Measurements from ENCODE around the gene TNNI3. TPM values are rescaled to one million over a fixed set of nuclear protein-coding genes. Genes with fewer than 3 reads are reported as not detected.

Gene TNNI3
- total RNA-seq, 1 donor from 2014 or later, result 5.4 TPM

- H3K4me1 Mint-ChIP-seq, result peaks cover 13% of the 10 kb centered on the region
- no peak overlapping the region for H3K27ac Mint-ChIP-seq (ENCODE audit: unreplicated experiment)
- peaks cover 71% of the 10 kb centered on the region for H3K27me3 Mint-ChIP-seq (ENCODE audit: low read depth)
- H3K9me3 Mint-ChIP-seq, result peaks cover 6% of the 10 kb centered on the region
- no peak for DNase-seq (ENCODE audit: low read depth, low spot score)
- no peak for TF ChIP-seq CTCF (conservative IDR thresholded peaks at IDR 0.05)
- no peak overlapping the region for H3K4me3 Mint-ChIP-seq
- H3K36me3 Mint-ChIP-seq (ENCODE audit: low read depth), result peaks cover 5% of the 10 kb centered on the region
Observed at GRCh38 chr19:55153652-55154264, 3.8 kb downstream of the TNNI3 start.

DNA sequence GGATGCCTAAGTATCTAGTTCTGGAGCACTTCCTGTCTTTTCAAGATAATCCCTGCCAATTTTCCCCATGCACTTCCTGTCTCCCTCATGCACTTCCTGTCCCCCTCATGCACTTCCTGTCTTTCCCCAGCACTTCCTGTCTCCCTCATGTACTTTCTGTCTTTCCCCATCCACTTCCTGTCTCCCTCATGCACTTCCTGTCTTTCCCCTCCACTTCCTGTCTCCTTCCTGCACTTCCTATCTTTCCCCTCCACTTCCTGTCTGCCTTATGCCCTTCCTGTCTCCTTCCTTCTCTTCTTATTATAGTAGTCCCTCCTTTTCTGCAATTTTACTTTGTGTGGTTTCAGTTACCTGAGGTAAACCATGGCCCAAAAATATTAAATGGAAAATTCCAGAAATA is 5.5 kb downstream of the TNNI3 start:
- peaks cover 13% of the 10 kb centered on the region for H3K4me1 Mint-ChIP-seq
- H3K27me3 Mint-ChIP-seq (ENCODE audit: low read depth), result peaks cover 77% of the 10 kb centered on the region
- no peak overlapping the region for H3K27ac Mint-ChIP-seq (ENCODE audit: unreplicated experiment)
- H3K36me3 Mint-ChIP-seq (ENCODE audit: low read depth), result peaks cover 5% of the 10 kb centered on the region
- no peak for TF ChIP-seq CTCF (conservative IDR thresholded peaks at IDR 0.05)
- peaks cover 6% of the 10 kb centered on the region for H3K9me3 Mint-ChIP-seq
- DNase-seq (ENCODE audit: low read depth, low spot score), result no peak
- H3K4me3 Mint-ChIP-seq, result no peak overlapping the region

GRCh38 chr19:55149078-55150003 is 8.2 kb downstream of the TNNI3 start, which contains the start of gene TNNT1:
TSS of gene TNNT1 (minus strand) at chr19:55149206. CDS start at chr19:55147157, 2,049 bp downstream.
- Mint-ChIP-seq H3K27me3 (ENCODE audit: low read depth) (peaks cover 86% of the 10 kb centered on the region), H3K27ac (ENCODE audit: unreplicated experiment) (no peak within 1 kb of the TSS)

DNA sequence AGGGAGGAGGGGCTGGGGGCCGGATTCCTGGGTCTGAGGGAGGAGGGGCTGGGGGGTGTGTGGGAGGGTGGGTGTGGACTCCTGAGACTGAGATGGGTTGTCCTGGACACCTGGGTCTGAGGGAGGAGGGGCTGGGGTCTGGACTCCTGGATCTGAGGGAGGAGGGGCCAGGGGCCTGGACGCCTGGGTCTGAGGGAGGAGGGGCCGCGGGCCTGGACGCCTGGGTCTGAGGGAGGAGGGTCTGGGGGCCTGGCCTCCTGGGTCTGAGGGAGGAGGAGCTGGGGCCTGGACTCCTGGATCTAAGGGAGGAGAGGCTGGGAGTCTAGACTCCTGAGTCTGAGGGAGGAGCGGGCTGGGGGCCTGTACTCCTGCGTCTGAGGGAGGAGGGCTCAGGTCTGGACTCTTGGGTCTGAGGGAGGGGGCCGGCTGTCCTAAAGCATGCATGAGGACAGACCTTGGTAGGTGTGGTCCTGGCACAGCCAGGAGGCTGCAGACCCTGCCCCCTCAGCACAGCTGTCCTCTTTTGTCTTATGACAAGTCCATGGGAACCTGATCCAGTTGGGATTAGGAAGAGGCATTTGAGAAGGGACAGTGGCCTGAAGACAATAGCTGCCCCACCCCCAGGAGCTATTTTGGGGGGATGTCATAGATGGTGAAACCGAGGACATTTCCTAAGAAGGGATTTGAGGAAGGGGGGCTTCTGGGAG is 9.8 kb downstream of the TNNI3 start:
- TF ChIP-seq CTCF (conservative IDR thresholded peaks at IDR 0.05), result no peak
- peaks cover 5% of the 10 kb centered on the region for H3K36me3 Mint-ChIP-seq (ENCODE audit: low read depth)
- peaks cover 7% of the 10 kb centered on the region for H3K4me1 Mint-ChIP-seq
- peaks cover 91% of the 10 kb centered on the region for H3K27me3 Mint-ChIP-seq (ENCODE audit: low read depth)
- H3K9me3 Mint-ChIP-seq, result peaks cover 6% of the 10 kb centered on the region
- no peak for DNase-seq (ENCODE audit: low read depth, low spot score)
- no peak overlapping the region for H3K4me3 Mint-ChIP-seq
- no peak overlapping the region for H3K27ac Mint-ChIP-seq (ENCODE audit: unreplicated experiment)

More at GRCh38 chr19:55149078-55150003, 8.2 kb downstream of the TNNI3 start, which contains the start of gene TNNT1:
- H3K9me3 Mint-ChIP-seq, result peaks cover 6% of the 10 kb centered on the region
- H3K4me1 Mint-ChIP-seq, result peaks cover 7% of the 10 kb centered on the region
- H3K4me3 Mint-ChIP-seq, result no peak within 1 kb of the TSS
- DNase-seq (ENCODE audit: low read depth, low spot score), result no peak
- TF ChIP-seq CTCF (conservative IDR thresholded peaks at IDR 0.05), result no peak
- peaks cover 5% of the 10 kb centered on the region for H3K36me3 Mint-ChIP-seq (ENCODE audit: low read depth)

GRCh38 chr19:55146705-55147273 is 10.7 kb downstream of the TNNI3 start:
- peaks cover 92% of the 10 kb centered on the region for H3K27me3 Mint-ChIP-seq (ENCODE audit: low read depth)
- H3K4me1 Mint-ChIP-seq, result peaks cover 7% of the 10 kb centered on the region
- H3K4me3 Mint-ChIP-seq, result no peak overlapping the region
- no peak for TF ChIP-seq CTCF (conservative IDR thresholded peaks at IDR 0.05)
- peaks cover under 1% of the 10 kb centered on the region for H3K9me3 Mint-ChIP-seq
- no peak overlapping the region for H3K27ac Mint-ChIP-seq (ENCODE audit: unreplicated experiment)
- peaks cover under 1% of the 10 kb centered on the region for H3K36me3 Mint-ChIP-seq (ENCODE audit: low read depth)
- no peak for DNase-seq (ENCODE audit: low read depth, low spot score)
